HL-60/S4 treated with phorbol 12-myristate 13-acetate at 8.2 ng/mL for 4 days and 3 days (cell line): ENCODE data around the gene SPATA6.
"Not testable (repeated sequence)": the region's sequence is repeated elsewhere in the genome, so short reads cannot be mapped to it uniquely, and the experiment has no call there.

Experiments used
- in situ Hi-C: fragments of 300-500 bp; cut with MboI; formaldehyde crosslinking; loops from 2 replicates; pipeline ENCODE4 v1.15.0; 2022; ENCODE audit warnings: low sequenced_read_pairs

The SPATA6 gene

GRCh38 chr1:48462716-48463302, 9.2 kb downstream of the SPATA6 start:
- in situ Hi-C loops, result no loop called here

- in situ Hi-C loops, result no loop called here
Observed at GRCh38 chr1:48450505-48450904, 21.5 kb downstream of the SPATA6 start.

GRCh38 chr1:48448932-48449331, 23.1 kb downstream of the SPATA6 start:
- in situ Hi-C loops, result no loop called here

GRCh38 chr1:48444186-48444585, 27.8 kb downstream of the SPATA6 start:
- in situ Hi-C loops, result not testable (repeated sequence)

GRCh38 chr1:48442864-48443619, 29.0 kb downstream of the SPATA6 start:
- in situ Hi-C loops, result no loop called here

GRCh38 chr1:48440786-48441185, 31.2 kb downstream of the SPATA6 start:
- in situ Hi-C loops, result not testable (repeated sequence)

GRCh38 chr1:48439380-48439779, 32.6 kb downstream of the SPATA6 start:
- in situ Hi-C loops, result no loop called here

GRCh38 chr1:48437379-48437778, 34.6 kb downstream of the SPATA6 start:
- in situ Hi-C loops, result not testable (repeated sequence)

- in situ Hi-C loops, result not testable (repeated sequence)
Observed at GRCh38 chr1:48435312-48436002, 36.5 kb downstream of the SPATA6 start.

GRCh38 chr1:48430832-48431231, 41.2 kb downstream of the SPATA6 start:
- in situ Hi-C loops, result no loop called here

GRCh38 chr1:48422009-48422408, 50.0 kb downstream of the SPATA6 start:
- in situ Hi-C loops, result no loop called here

GRCh38 chr1:48418742-48419141, 53.3 kb downstream of the SPATA6 start:
- in situ Hi-C loops, result no loop called here

- in situ Hi-C loops, result no loop called here
Observed at GRCh38 chr1:48415050-48415449, 57.0 kb downstream of the SPATA6 start.

- in situ Hi-C loops, result no loop called here
Observed at GRCh38 chr1:48414264-48414663, 57.7 kb downstream of the SPATA6 start.

GRCh38 chr1:48405940-48406339, 66.1 kb downstream of the SPATA6 start:
- in situ Hi-C loops, result no loop called here

- in situ Hi-C loops, result no loop called here
Observed at GRCh38 chr1:48405400-48405799, 66.6 kb downstream of the SPATA6 start.

- in situ Hi-C loops, result no loop called here
Observed at GRCh38 chr1:48402599-48402998, 69.4 kb downstream of the SPATA6 start.

GRCh38 chr1:48396208-48396607, 75.8 kb downstream of the SPATA6 start:
- in situ Hi-C loops, result no loop called here

GRCh38 chr1:48391926-48392325, 80.1 kb downstream of the SPATA6 start:
- in situ Hi-C loops, result no loop called here

- in situ Hi-C loops, result no loop called here
Observed at GRCh38 chr1:48387409-48387808, 84.6 kb downstream of the SPATA6 start.

GRCh38 chr1:48374785-48375184, 97.2 kb downstream of the SPATA6 start:
- in situ Hi-C loops, result no loop called here

GRCh38 chr1:48371598-48371997, 100.4 kb downstream of the SPATA6 start:
- in situ Hi-C loops, result no loop called here
